ENCODE results near the gene ZFPM1.

DNA sequence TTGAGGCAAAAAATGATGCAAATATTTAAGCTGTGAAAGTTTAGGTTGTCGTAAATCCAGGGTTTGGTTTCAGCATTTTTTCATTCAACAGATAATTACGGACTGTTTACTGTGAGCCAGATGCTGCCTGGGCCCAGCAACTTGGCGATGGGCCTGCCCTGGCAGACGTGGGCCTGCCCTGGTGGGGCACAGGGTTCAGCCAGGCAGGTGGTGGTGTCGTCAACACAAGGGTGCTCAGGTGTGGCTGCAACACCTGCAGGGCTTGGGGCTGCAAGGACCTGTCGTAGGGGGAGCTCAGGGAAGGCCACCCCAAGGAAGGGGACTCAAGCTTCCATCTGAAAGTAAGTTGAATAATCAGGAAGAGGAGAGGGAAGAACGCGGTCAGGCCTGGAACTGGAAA is 132.2 kb downstream of the ZFPM1 start:
- no peak for TF ChIP-seq POLR2A (IDR thresholded peaks at IDR 0.05)
- TF ChIP-seq, protein P1, sequence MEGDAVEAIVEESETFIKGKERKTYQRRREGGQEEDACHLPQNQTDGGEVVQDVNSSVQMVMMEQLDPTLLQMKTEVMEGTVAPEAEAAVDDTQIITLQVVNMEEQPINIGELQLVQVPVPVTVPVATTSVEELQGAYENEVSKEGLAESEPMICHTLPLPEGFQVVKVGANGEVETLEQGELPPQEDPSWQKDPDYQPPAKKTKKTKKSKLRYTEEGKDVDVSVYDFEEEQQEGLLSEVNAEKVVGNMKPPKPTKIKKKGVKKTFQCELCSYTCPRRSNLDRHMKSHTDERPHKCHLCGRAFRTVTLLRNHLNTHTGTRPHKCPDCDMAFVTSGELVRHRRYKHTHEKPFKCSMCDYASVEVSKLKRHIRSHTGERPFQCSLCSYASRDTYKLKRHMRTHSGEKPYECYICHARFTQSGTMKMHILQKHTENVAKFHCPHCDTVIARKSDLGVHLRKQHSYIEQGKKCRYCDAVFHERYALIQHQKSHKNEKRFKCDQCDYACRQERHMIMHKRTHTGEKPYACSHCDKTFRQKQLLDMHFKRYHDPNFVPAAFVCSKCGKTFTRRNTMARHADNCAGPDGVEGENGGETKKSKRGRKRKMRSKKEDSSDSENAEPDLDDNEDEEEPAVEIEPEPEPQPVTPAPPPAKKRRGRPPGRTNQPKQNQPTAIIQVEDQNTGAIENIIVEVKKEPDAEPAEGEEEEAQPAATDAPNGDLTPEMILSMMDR (IDR thresholded peaks at IDR 0.05) = no peak
